ENCODE measurements around the gene KIF13A. TPM values are rescaled to one million over a fixed set of nuclear protein-coding genes. Genes with fewer than 3 reads are reported as not detected.

KIF13A gene
- total RNA-seq, 1 donor from 2014 or later, result 51.9 TPM

- no peaks in the 10 kb centered on the region for H3K9me3 Mint-ChIP-seq (ENCODE audit: low read depth)
- no peaks in the 10 kb centered on the region for H3K36me3 Mint-ChIP-seq (ENCODE audit: low read depth)
- DNase-seq (ENCODE audit: low spot score), result no peak
- H3K4me1 Mint-ChIP-seq (ENCODE audit: low read depth), result peaks cover 3% of the 10 kb centered on the region
- no peak overlapping the region for H3K4me3 Mint-ChIP-seq (ENCODE audit: unreplicated experiment)
- H3K27ac Mint-ChIP-seq (ENCODE audit: unreplicated experiment), result no peak overlapping the region
- TF ChIP-seq CTCF (IDR thresholded peaks at IDR 0.05), result no peak
- H3K27me3 Mint-ChIP-seq (ENCODE audit: low read depth), result no peaks in the 10 kb centered on the region
Observed at GRCh38 chr6:17998442-17998841, 11.0 kb upstream of the KIF13A start.

GRCh38 chr6:17998003-17998402, 10.6 kb upstream of the KIF13A start:
- Mint-ChIP-seq H3K27me3 (ENCODE audit: low read depth) (no peaks in the 10 kb centered on the region), H3K36me3 (ENCODE audit: low read depth) (no peaks in the 10 kb centered on the region), H3K4me1 (ENCODE audit: low read depth) (peaks cover 8% of the 10 kb centered on the region), H3K4me3 (ENCODE audit: unreplicated experiment) (no peak overlapping the region), H3K9me3 (ENCODE audit: low read depth) (no peaks in the 10 kb centered on the region), H3K27ac (ENCODE audit: unreplicated experiment) (no peak overlapping the region)
- TF ChIP-seq CTCF (IDR thresholded peaks at IDR 0.05), result no peak
- no peak for DNase-seq (ENCODE audit: low spot score)

- H3K4me1 Mint-ChIP-seq (ENCODE audit: low read depth), result peaks cover 10% of the 10 kb centered on the region
- no peak for DNase-seq (ENCODE audit: low spot score)
- H3K27ac Mint-ChIP-seq (ENCODE audit: unreplicated experiment), result no peak overlapping the region
- no peaks in the 10 kb centered on the region for H3K9me3 Mint-ChIP-seq (ENCODE audit: low read depth)
- H3K27me3 Mint-ChIP-seq (ENCODE audit: low read depth), result no peaks in the 10 kb centered on the region
- no peak overlapping the region for H3K4me3 Mint-ChIP-seq (ENCODE audit: unreplicated experiment)
- no peaks in the 10 kb centered on the region for H3K36me3 Mint-ChIP-seq (ENCODE audit: low read depth)
- no peak for TF ChIP-seq CTCF (IDR thresholded peaks at IDR 0.05)
Observed at GRCh38 chr6:17995414-17995813, 8.0 kb upstream of the KIF13A start.

- no peak for TF ChIP-seq CTCF (IDR thresholded peaks at IDR 0.05)
- Mint-ChIP-seq H3K27me3 (ENCODE audit: low read depth) (no peaks in the 10 kb centered on the region), H3K4me1 (ENCODE audit: low read depth) (peaks cover 10% of the 10 kb centered on the region), H3K9me3 (ENCODE audit: low read depth) (no peaks in the 10 kb centered on the region), H3K27ac (ENCODE audit: unreplicated experiment) (peak overlapping the region; percentile 77), H3K4me3 (ENCODE audit: unreplicated experiment) (no peak overlapping the region), H3K36me3 (ENCODE audit: low read depth) (no peaks in the 10 kb centered on the region)
- no peak for DNase-seq (ENCODE audit: low spot score)
Observed at GRCh38 chr6:17994019-17994418, 6.6 kb upstream of the KIF13A start.

- H3K27me3 Mint-ChIP-seq (ENCODE audit: low read depth), result no peaks in the 10 kb centered on the region
- peaks cover 1% of the 10 kb centered on the region for H3K36me3 Mint-ChIP-seq (ENCODE audit: low read depth)
- DNase-seq (ENCODE audit: low spot score), result no peak
- H3K4me3 Mint-ChIP-seq (ENCODE audit: unreplicated experiment), result peak overlapping the region; percentile 84
- H3K27ac Mint-ChIP-seq (ENCODE audit: unreplicated experiment), result peak overlapping the region; percentile 84
- H3K9me3 Mint-ChIP-seq (ENCODE audit: low read depth), result no peaks in the 10 kb centered on the region
- no peak for TF ChIP-seq CTCF (IDR thresholded peaks at IDR 0.05)
- H3K4me1 Mint-ChIP-seq (ENCODE audit: low read depth), result peaks cover 42% of the 10 kb centered on the region
Observed at GRCh38 chr6:17988422-17988944, 1.0 kb upstream of the KIF13A start.

Data from chondrocyte (in vitro differentiated cells).